HG03066 (cell line): ENCODE measurements around the gene NBEAL1.
"Not testable (repeated sequence)": the region's sequence is repeated elsewhere in the genome, so short reads cannot be mapped to it uniquely, and the experiment has no call there.

ENCODE experiments used
- ATAC-seq: cut with Tn5 transposase; IDR thresholded peaks from one replicate; pipeline ENCODE4 v1.9.1; 2021; ENCODE audit warnings: low read depth; ENCODE audit not compliant: unreplicated experiment

NBEAL1 gene

GRCh38 chr2:203105996-203106395 lies 91.3 kb downstream of the NBEAL1 start:
- ATAC-seq = no peak

GRCh38 chr2:203110496-203110895 lies 95.8 kb downstream of the NBEAL1 start:
- not testable (repeated sequence) for ATAC-seq

GRCh38 chr2:203112342-203112741 lies 97.7 kb downstream of the NBEAL1 start:
- no peak for ATAC-seq

- not testable (repeated sequence) for ATAC-seq
Measured at GRCh38 chr2:203115201-203115700, 100.6 kb downstream of the NBEAL1 start.

GRCh38 chr2:203122317-203122986 lies 107.8 kb downstream of the NBEAL1 start:
- no peak for ATAC-seq

GRCh38 chr2:203126996-203127395 lies 112.3 kb downstream of the NBEAL1 start:
- ATAC-seq = no peak

GRCh38 chr2:203135105-203135504 lies 120.4 kb downstream of the NBEAL1 start:
- no peak for ATAC-seq

- no peak for ATAC-seq
Measured at GRCh38 chr2:203143391-203143790, 128.7 kb downstream of the NBEAL1 start.

GRCh38 chr2:203149194-203149593 lies 134.5 kb downstream of the NBEAL1 start:
- no peak for ATAC-seq

- no peak for ATAC-seq
Measured at GRCh38 chr2:203155406-203155805, 140.7 kb downstream of the NBEAL1 start.

GRCh38 chr2:203162722-203163121 lies 148.0 kb downstream of the NBEAL1 start:
- ATAC-seq = not testable (repeated sequence)

- no peak for ATAC-seq
Measured at GRCh38 chr2:203164311-203164935, 149.7 kb downstream of the NBEAL1 start.

GRCh38 chr2:203167751-203168150 lies 153.1 kb downstream of the NBEAL1 start:
- no peak for ATAC-seq

- no peak for ATAC-seq
Measured at GRCh38 chr2:203170502-203170901, 155.8 kb downstream of the NBEAL1 start.

GRCh38 chr2:203175371-203175770 lies 160.7 kb downstream of the NBEAL1 start:
- ATAC-seq = no peak

- ATAC-seq = no peak
Measured at GRCh38 chr2:203177361-203177760, 162.7 kb downstream of the NBEAL1 start.

- no peak for ATAC-seq
Measured at GRCh38 chr2:203185864-203186263, 171.2 kb downstream of the NBEAL1 start.

GRCh38 chr2:203190547-203190946 lies 175.9 kb downstream of the NBEAL1 start:
- not testable (repeated sequence) for ATAC-seq

GRCh38 chr2:203191026-203191425 lies 176.4 kb downstream of the NBEAL1 start:
- not testable (repeated sequence) for ATAC-seq

- no peak for ATAC-seq
Measured at GRCh38 chr2:203191961-203192360, 177.3 kb downstream of the NBEAL1 start.

- no peak for ATAC-seq
Measured at GRCh38 chr2:203195331-203196036, 180.8 kb downstream of the NBEAL1 start.
